Neuronal stem cell (in vitro differentiated cells): ENCODE results near the gene RAPGEF1.
"Not testable (repeated sequence)": the region's sequence is repeated elsewhere in the genome, so short reads cannot be mapped to it uniquely, and the experiment has no call there.

Experiments used
- DNase-seq: peaks from one replicate; pipeline ENCODE4 v3.0.0-alpha.2; 2013; ENCODE audit warnings: low spot score
- H2AFZ ChIP-seq: one replicate; pipeline ENCODE4 v1.6.1; 2013; ENCODE audit warnings: mild to moderate bottlenecking, low read length, inconsistent platforms
- H2AK5ac ChIP-seq: 2 replicates; pipeline ENCODE4 v1.6.1; 2013; ENCODE audit warnings: low read depth, mild to moderate bottlenecking, inconsistent platforms, low read length, moderate library complexity, mixed read lengths
- H2BK120ac ChIP-seq: 2 replicates; pipeline ENCODE4 v1.6.1; 2013; ENCODE audit warnings: low read depth, mild to moderate bottlenecking, inconsistent platforms, low read length, moderate library complexity, mixed read lengths
- H2BK12ac ChIP-seq: one replicate; pipeline ENCODE4 v1.6.1; 2013; ENCODE audit warnings: low read length, inconsistent platforms
- H2BK15ac ChIP-seq: 2 replicates; pipeline ENCODE4 v1.6.1; 2013; ENCODE audit warnings: mild to moderate bottlenecking, low read length, inconsistent platforms, mixed read lengths
- H2BK5ac ChIP-seq: one replicate; pipeline ENCODE4 v1.6.1; 2013; ENCODE audit warnings: inconsistent platforms, mild to moderate bottlenecking, low read length, moderate library complexity
- H3K14ac ChIP-seq: one replicate; pipeline ENCODE4 v1.6.1; 2013; ENCODE audit warnings: low read length, inconsistent platforms
- H3K18ac ChIP-seq: 2 replicates; pipeline ENCODE4 v1.6.1; 2013; ENCODE audit warnings: low read length, inconsistent platforms
- H3K23ac ChIP-seq: 2 replicates; pipeline ENCODE4 v1.6.1; 2013; ENCODE audit warnings: low read depth, mild to moderate bottlenecking, mixed read lengths, low read length, inconsistent platforms; ENCODE audit not compliant: poor library complexity
- H3K27ac ChIP-seq: replicated peaks from 3 replicates; pipeline ENCODE4 v1.5.1; 2013; ENCODE audit warnings: low read length, inconsistent platforms
- H3K27me3 ChIP-seq, 3 experiments: 2 replicates each; pipeline ENCODE4 v1.6.1; 2013; ENCODE audit warnings: low read length in 3 of 3, mild to moderate bottlenecking in 2 of 3, inconsistent platforms in 1 of 3, low read depth in 1 of 3, mixed read lengths in 1 of 3, moderate library complexity in 1 of 3; ENCODE audit not compliant: control insufficient read depth in 3 of 3, insufficient read depth in 3 of 3
- H3K36me3 ChIP-seq, 2 donors: replicated peaks in 1 of 2; 2 replicates each; pipeline ENCODE4 v1.6.1; 2013; ENCODE audit warnings: low read length in 2 of 2; ENCODE audit not compliant: control insufficient read depth in 2 of 2, insufficient read depth in 2 of 2
- H3K4ac ChIP-seq: 2 replicates; pipeline ENCODE4 v1.6.1; 2013; ENCODE audit warnings: inconsistent platforms, mild to moderate bottlenecking, low read length, moderate library complexity
- H3K4me1 ChIP-seq, 2 donors: 1 replicate in 1 of 2; 2 replicates in 1 of 2; pipeline ENCODE4 v1.6.1; 2013; ENCODE audit warnings: low read length in 2 of 2, low read depth in 1 of 2; ENCODE audit not compliant: control insufficient read depth in 2 of 2, insufficient read depth in 1 of 2
- H3K4me2 ChIP-seq: one replicate; pipeline ENCODE4 v1.6.1; 2013; ENCODE audit warnings: mild to moderate bottlenecking, low read length, inconsistent platforms; ENCODE audit not compliant: insufficient read depth, poor library complexity, severe bottlenecking
- H3K4me3 ChIP-seq, 2 donors: 2 replicates each; pipeline ENCODE4 v1.5.1; 2013; ENCODE audit warnings: low read length in 2 of 2, mild to moderate bottlenecking in 2 of 2, inconsistent platforms in 1 of 2, moderate library complexity in 1 of 2
- H3K79me1 ChIP-seq: one replicate; pipeline ENCODE4 v1.6.1; 2013; ENCODE audit warnings: low read depth, mild to moderate bottlenecking, inconsistent platforms, low read length, moderate library complexity
- H3K9ac ChIP-seq: one replicate; pipeline ENCODE4 v1.6.1; 2013; ENCODE audit warnings: mild to moderate bottlenecking, low read depth, low read length, inconsistent platforms; ENCODE audit not compliant: poor library complexity
- H3K9me3 ChIP-seq, 2 donors: replicated peaks in 1 of 2; 2 replicates each; pipeline versions ENCODE3 to v1.6.1; 2013; ENCODE audit warnings: low read length in 2 of 2, mild to moderate bottlenecking in 2 of 2, inconsistent platforms in 1 of 2, low read depth in 1 of 2, mixed read lengths in 1 of 2, moderate library complexity in 1 of 2; ENCODE audit not compliant: control insufficient read depth in 2 of 2, insufficient read depth in 1 of 2
- H4K8ac ChIP-seq: one replicate; pipeline ENCODE4 v1.6.1; 2013; ENCODE audit warnings: low read depth, mild to moderate bottlenecking, inconsistent platforms, low read length, moderate library complexity
- H4K91ac ChIP-seq: one replicate; pipeline ENCODE4 v1.6.1; 2013; ENCODE audit warnings: low read length, low read depth, mild to moderate bottlenecking, inconsistent platforms; ENCODE audit not compliant: poor library complexity
- WGBS, 2 donors: extraction: QIAGEN DNeasy Blood & Tissue Kit; methylation state at CpG; one replicate each; pipeline ENCODE4 v1.1.7; 2013; ENCODE audit warnings: missing lambda C conversion rate in 2 of 2, mixed read lengths in 1 of 2; ENCODE audit not compliant: insufficient read length in 2 of 2, insufficient replicate concordance in 1 of 2; ENCODE audit errors: extremely low coverage in 2 of 2; 5-methylcytosine and 5-hydroxymethylcytosine counted together

The RAPGEF1 gene

GRCh38 chr9:131656356-131657036 is 83.4 kb downstream of the RAPGEF1 start:
- no CpG with 5 or more reads among the region's 9 CpGs for WGBS, 2 donors
- Histone ChIP-seq H3K9me3 (no peaks in the 10 kb centered on the region), H3K79me1 (peaks cover 2% of the 10 kb centered on the region), H3K18ac (no peak overlapping the region), H3K36me3 (no peaks in the 10 kb centered on the region), H2BK120ac (no peak overlapping the region), H2BK15ac (no peak overlapping the region), H3K4ac (no peak overlapping the region), H3K23ac (no peak overlapping the region), H3K27ac (no peak overlapping the region), H2BK12ac (no peak overlapping the region), H2BK5ac (no peak overlapping the region), H4K91ac (no peak overlapping the region), H3K9ac (no peak overlapping the region), H3K4me1 (peaks cover 6 to 7% of the 10 kb centered on the region in 2 donors), H3K4me3 (no peak overlapping the region), H2AFZ (no peak overlapping the region), H4K8ac (no peak overlapping the region), H2AK5ac (no peak overlapping the region), H3K27me3 (no peaks in the 10 kb centered on the region), H3K4me2 (no peak overlapping the region), H3K14ac (no peak overlapping the region)
- DNase-seq = no peak

DNA sequence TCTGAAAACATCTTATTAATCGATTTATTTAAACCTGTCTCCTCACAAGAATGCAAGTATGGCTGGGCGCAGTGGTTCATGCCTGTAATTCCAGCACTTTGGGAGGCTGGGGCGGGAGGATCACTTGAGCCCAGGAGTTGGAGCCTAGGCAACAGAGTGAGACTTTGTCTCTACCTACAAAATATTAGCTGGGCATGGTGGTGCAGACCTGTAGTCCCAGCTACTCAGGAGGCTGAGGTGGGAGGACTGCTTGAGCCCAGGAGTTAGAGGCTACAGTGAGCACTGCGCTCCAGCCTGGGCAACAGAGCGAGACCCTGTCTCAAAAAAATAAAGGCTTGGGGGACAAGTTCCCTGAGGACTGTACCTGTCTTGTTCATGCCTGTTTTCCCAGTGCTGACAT is 85.5 kb downstream of the RAPGEF1 start:
- H4K8ac ChIP-seq, H2BK15ac ChIP-seq, H3K4me1 ChIP-seq, H2BK120ac ChIP-seq, H3K18ac ChIP-seq, H3K27ac ChIP-seq, H2AFZ ChIP-seq, H3K4me2 ChIP-seq, H2AK5ac ChIP-seq, H2BK5ac ChIP-seq, H4K91ac ChIP-seq, H3K23ac ChIP-seq, H3K14ac ChIP-seq, H3K4me3 ChIP-seq, H3K9me3 ChIP-seq, H3K27me3 ChIP-seq, H2BK12ac ChIP-seq, H3K9ac ChIP-seq, H3K4ac ChIP-seq, H3K79me1 ChIP-seq, DNase-seq: not testable (repeated sequence)
- WGBS, 2 donors = no CpG with 5 or more reads among the region's 5 CpGs
- peaks cover 0 to 12% of the 10 kb centered on the region in 2 donors for H3K36me3 ChIP-seq

- Histone ChIP-seq H3K9ac (no peak overlapping the region), H4K91ac (no peak overlapping the region), H3K27me3 (no peaks in the 10 kb centered on the region), H2BK5ac (no peak overlapping the region), H3K27ac (no peak overlapping the region), H3K4me2 (no peak overlapping the region), H3K4me3 (no peak overlapping the region), H3K36me3 (peaks cover 2 to 19% of the 10 kb centered on the region in 2 donors), H2AFZ (no peak overlapping the region), H4K8ac (no peak overlapping the region), H3K79me1 (no peaks in the 10 kb centered on the region), H3K23ac (no peak overlapping the region), H2BK120ac (no peak overlapping the region), H3K9me3 (no peaks in the 10 kb centered on the region), H3K14ac (no peak overlapping the region), H3K4ac (no peak overlapping the region), H2AK5ac (no peak overlapping the region), H3K4me1 (no peaks in the 10 kb centered on the region), H2BK15ac (no peak overlapping the region), H3K18ac (no peak overlapping the region), H2BK12ac (no peak overlapping the region)
- no peak for DNase-seq
- WGBS, 2 donors = no CpG with 5 or more reads among the region's 3 CpGs
These were observed 88.3 kb downstream of the RAPGEF1 start for GRCh38 chr9:131651599-131651998.

DNA sequence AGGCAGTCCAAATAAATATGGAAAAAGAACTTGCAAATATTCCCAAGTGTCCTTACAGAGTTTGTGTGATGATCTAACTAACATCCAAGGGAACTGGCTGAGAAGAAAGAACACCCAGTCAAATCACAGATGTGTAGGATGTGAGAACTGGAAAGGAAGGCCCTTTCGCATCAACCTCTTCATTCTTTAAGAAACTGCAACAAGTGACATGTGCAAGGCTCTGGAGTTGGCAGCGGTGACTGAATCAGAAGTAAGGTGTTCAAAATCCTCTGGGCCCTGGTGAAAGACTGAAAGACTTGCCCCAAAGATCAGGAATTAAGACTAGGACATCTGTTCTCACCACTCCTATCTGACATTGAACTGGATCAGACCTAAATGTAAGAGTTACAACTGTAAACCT is 88.7 kb downstream of the RAPGEF1 start:
- H2BK12ac ChIP-seq = no peak overlapping the region
- no peak overlapping the region for H3K23ac ChIP-seq
- no peak overlapping the region for H3K18ac ChIP-seq
- H2BK120ac ChIP-seq = no peak overlapping the region
- no peak overlapping the region for H3K4me2 ChIP-seq
- H3K14ac ChIP-seq = no peak overlapping the region
- no peaks in the 10 kb centered on the region for H3K79me1 ChIP-seq
- no peaks in the 10 kb centered on the region for H3K27me3 ChIP-seq
- H3K36me3 ChIP-seq = peaks cover 2 to 19% of the 10 kb centered on the region in 2 donors
- no peak for DNase-seq
- no peak overlapping the region for H2AFZ ChIP-seq
- H3K9ac ChIP-seq = no peak overlapping the region
- H3K27ac ChIP-seq = no peak overlapping the region
- no peak overlapping the region for H3K4ac ChIP-seq
- H2BK5ac ChIP-seq = no peak overlapping the region
- H3K4me1 ChIP-seq = no peaks in the 10 kb centered on the region
- H4K91ac ChIP-seq = no peak overlapping the region
- H3K9me3 ChIP-seq = no peaks in the 10 kb centered on the region
- H4K8ac ChIP-seq = no peak overlapping the region
- H3K4me3 ChIP-seq = no peak overlapping the region
- H2AK5ac ChIP-seq = no peak overlapping the region
- H2BK15ac ChIP-seq = no peak overlapping the region
- WGBS, 2 donors = no CpG with 5 or more reads among the region's 2 CpGs
